ENCODE results near the gene PTPRG. TPM values are rescaled to one million over a fixed set of nuclear protein-coding genes. Genes with fewer than 3 reads are reported as not detected.

PTPRG gene
- polyA plus RNA-seq, 1 donor (not counting 4 experiments of a cell fraction or from before 2014, with no cell fraction given), result 12.1 TPM

DNA sequence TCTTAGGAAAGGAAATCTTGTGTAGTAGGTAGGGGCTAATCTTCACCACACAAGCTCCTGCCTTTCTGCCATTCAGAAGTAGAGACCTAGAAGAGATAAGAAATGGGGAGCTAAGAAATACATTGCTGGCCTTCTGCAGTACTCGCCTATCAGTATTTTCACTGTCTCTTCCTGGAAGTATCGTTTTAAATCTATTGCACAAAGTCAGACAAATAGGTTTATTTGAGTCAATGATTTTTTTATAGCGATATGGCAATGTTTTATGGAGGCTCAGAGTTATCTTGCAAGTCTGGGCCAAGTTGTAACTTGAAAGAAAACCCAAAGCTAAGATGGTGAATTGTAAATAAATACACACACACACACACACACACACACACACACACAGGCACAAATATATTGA lies 103.8 kb downstream of the PTPRG start:
- Histone ChIP-seq H4K20me1 (ENCODE audit: control insufficient read depth, extremely low read depth, insufficient read depth, low read length) (no peaks in the 10 kb centered on the region), H3K79me2 (ENCODE audit: control insufficient read depth, insufficient read depth, low read length) (peaks cover 13% of the 10 kb centered on the region), H3K9me3 (ENCODE audit: control insufficient read depth, low read depth, low read length) (no peaks in the 10 kb centered on the region), H3K4me2 (ENCODE audit: control insufficient read depth, extremely low read depth, insufficient read depth, low read depth, low read length) (no peak overlapping the region), H3K4me3 (ENCODE audit: control insufficient read depth in 2 of 3, extremely low read depth in 1 of 3, insufficient read depth in 2 of 3, low read depth in 1 of 3, low read length in 3 of 3) (no peak overlapping the region), H3K36me3 (ENCODE audit: control insufficient read depth in 2 of 2, extremely low read depth in 1 of 2, insufficient read depth in 2 of 2, low read length in 2 of 2) (no peaks in the 10 kb centered on the region), H3K27ac (ENCODE audit: control insufficient read depth, insufficient read depth, low read length) (no peak overlapping the region), H3K9me1 (ENCODE audit: control insufficient read depth, extremely low read depth, insufficient read depth, low read length) (no peaks in the 10 kb centered on the region), H3K9ac (ENCODE audit: control insufficient read depth, extremely low read depth, insufficient read depth, low read length) (no peak overlapping the region), H3K4me1 (ENCODE audit: control insufficient read depth, extremely low read depth, insufficient read depth, low read length) (peaks cover 38% of the 10 kb centered on the region), H2AFZ (ENCODE audit: control insufficient read depth, low read length) (no peak overlapping the region), H3K27me3 (ENCODE audit: control insufficient read depth, extremely low read depth, insufficient read depth, low read length) (no peaks in the 10 kb centered on the region)
- DNase-seq (ENCODE audit: low read depth, low spot score), result no peak
- no peak for TF ChIP-seq EZH2 (IDR thresholded peaks at IDR 0.05; ENCODE audit: low read length)
- TF ChIP-seq, protein P1, sequence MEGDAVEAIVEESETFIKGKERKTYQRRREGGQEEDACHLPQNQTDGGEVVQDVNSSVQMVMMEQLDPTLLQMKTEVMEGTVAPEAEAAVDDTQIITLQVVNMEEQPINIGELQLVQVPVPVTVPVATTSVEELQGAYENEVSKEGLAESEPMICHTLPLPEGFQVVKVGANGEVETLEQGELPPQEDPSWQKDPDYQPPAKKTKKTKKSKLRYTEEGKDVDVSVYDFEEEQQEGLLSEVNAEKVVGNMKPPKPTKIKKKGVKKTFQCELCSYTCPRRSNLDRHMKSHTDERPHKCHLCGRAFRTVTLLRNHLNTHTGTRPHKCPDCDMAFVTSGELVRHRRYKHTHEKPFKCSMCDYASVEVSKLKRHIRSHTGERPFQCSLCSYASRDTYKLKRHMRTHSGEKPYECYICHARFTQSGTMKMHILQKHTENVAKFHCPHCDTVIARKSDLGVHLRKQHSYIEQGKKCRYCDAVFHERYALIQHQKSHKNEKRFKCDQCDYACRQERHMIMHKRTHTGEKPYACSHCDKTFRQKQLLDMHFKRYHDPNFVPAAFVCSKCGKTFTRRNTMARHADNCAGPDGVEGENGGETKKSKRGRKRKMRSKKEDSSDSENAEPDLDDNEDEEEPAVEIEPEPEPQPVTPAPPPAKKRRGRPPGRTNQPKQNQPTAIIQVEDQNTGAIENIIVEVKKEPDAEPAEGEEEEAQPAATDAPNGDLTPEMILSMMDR (optimal IDR thresholded peaks at IDR 0.05 in 1 of 3, IDR thresholded peaks at IDR 0.05 in 1 of 3, conservative IDR thresholded peaks at IDR 0.05 in 1 of 3; ENCODE audit: extremely low read depth in 1 of 3, insufficient read depth in 2 of 3, low read length in 3 of 3), result no peak
- dilution Hi-C loops (cut with MboI; ENCODE audit: extremely low pct_ligation_motif_present, low sequenced_read_pairs), result no loop called here
- no peak for FAIRE-seq

DNA sequence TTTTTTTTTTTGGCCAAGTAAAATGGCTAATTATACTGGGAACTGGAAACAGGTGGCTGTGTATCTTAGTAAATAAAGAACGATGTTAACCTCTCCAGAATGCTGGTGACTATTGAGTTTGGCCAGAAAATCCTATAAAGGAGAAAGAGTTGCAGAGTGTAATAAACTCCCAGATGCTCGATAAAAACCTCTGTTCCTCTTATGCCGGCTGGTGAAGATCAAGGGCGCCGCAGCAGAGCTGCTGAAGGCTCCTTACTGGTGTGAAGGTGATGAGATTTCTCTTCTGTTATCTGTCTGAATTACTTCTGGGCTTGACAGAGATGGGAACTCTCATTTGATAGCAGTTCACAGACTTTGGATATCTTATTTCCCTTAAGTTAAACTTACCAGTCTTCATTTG lies 104.6 kb downstream of the PTPRG start:
- no peak overlapping the region for H2AFZ ChIP-seq (ENCODE audit: control insufficient read depth, low read length)
- H3K9me3 ChIP-seq (ENCODE audit: control insufficient read depth, low read depth, low read length), result no peaks in the 10 kb centered on the region
- H3K4me2 ChIP-seq (ENCODE audit: control insufficient read depth, extremely low read depth, insufficient read depth, low read depth, low read length), result no peak overlapping the region
- H3K27me3 ChIP-seq (ENCODE audit: control insufficient read depth, extremely low read depth, insufficient read depth, low read length), result no peaks in the 10 kb centered on the region
- H3K9ac ChIP-seq (ENCODE audit: control insufficient read depth, extremely low read depth, insufficient read depth, low read length), result no peak overlapping the region
- dilution Hi-C loops (cut with MboI; ENCODE audit: extremely low pct_ligation_motif_present, low sequenced_read_pairs), result no loop called here
- H3K9me1 ChIP-seq (ENCODE audit: control insufficient read depth, extremely low read depth, insufficient read depth, low read length), result no peaks in the 10 kb centered on the region
- TF ChIP-seq EZH2 (IDR thresholded peaks at IDR 0.05; ENCODE audit: low read length), result no peak
- TF ChIP-seq, protein P1 (optimal IDR thresholded peaks at IDR 0.05 in 1 of 3, IDR thresholded peaks at IDR 0.05 in 1 of 3, conservative IDR thresholded peaks at IDR 0.05 in 1 of 3; ENCODE audit: extremely low read depth in 1 of 3, insufficient read depth in 2 of 3, low read length in 3 of 3), result no peak
- no peak overlapping the region for H3K4me3 ChIP-seq (ENCODE audit: control insufficient read depth in 2 of 3, extremely low read depth in 1 of 3, insufficient read depth in 2 of 3, low read depth in 1 of 3, low read length in 3 of 3)
- no peaks in the 10 kb centered on the region for H4K20me1 ChIP-seq (ENCODE audit: control insufficient read depth, extremely low read depth, insufficient read depth, low read length)
- no peak for DNase-seq (ENCODE audit: low read depth, low spot score)
- no peaks in the 10 kb centered on the region for H3K36me3 ChIP-seq (ENCODE audit: control insufficient read depth in 2 of 2, extremely low read depth in 1 of 2, insufficient read depth in 2 of 2, low read length in 2 of 2)
- peaks cover 14% of the 10 kb centered on the region for H3K79me2 ChIP-seq (ENCODE audit: control insufficient read depth, insufficient read depth, low read length)
- H3K27ac ChIP-seq (ENCODE audit: control insufficient read depth, insufficient read depth, low read length), result no peak overlapping the region
- H3K4me1 ChIP-seq (ENCODE audit: control insufficient read depth, extremely low read depth, insufficient read depth, low read length), result peaks cover 42% of the 10 kb centered on the region
- FAIRE-seq, result no peak

Measured in keratinocyte (primary cell).